Vagina (tissue), 2 donors: ENCODE results near the gene NEB. TPM values are rescaled to one million over a fixed set of nuclear protein-coding genes. Genes with fewer than 3 reads are reported as not detected.
"Not testable (repeated sequence)": the region's sequence is repeated elsewhere in the genome, so short reads cannot be mapped to it uniquely, and the experiment has no call there.

Source experiments
- DNase-seq, 2 donors: peaks; one replicate each; pipeline ENCODE4 v3.0.0-alpha.2; 2017; ENCODE audit errors: extremely low spot score in 2 of 2
- H3K27ac ChIP-seq: fragments of 200-600 bp; sonication (generic); one replicate; pipeline ENCODE4 v1.5.1; 2019
- H3K27me3 ChIP-seq: fragments of 200-600 bp; sonication (generic); one replicate; pipeline ENCODE4 v1.5.1; 2019
- H3K36me3 ChIP-seq, 2 donors: fragments of 200-600 bp; sonication (generic); one replicate each; pipeline ENCODE4 v1.5.1; 2017 to 2019
- H3K4me1 ChIP-seq: fragments of 200-600 bp; sonication (generic); one replicate; pipeline ENCODE4 v1.5.1; 2019
- H3K4me3 ChIP-seq, 2 donors: fragments of 200-600 bp; sonication (generic); 1 replicate in 1 of 2; 2 replicates in 1 of 2; pipeline ENCODE4 v1.5.1; 2016 to 2019
- H3K9me3 ChIP-seq: fragments of 200-600 bp; sonication (generic); one replicate; pipeline ENCODE4 v1.5.1; 2019
- POLR2A ChIP-seq, 2 donors: fragments of 450-650 bp; IDR thresholded peaks; one replicate each; pipeline ENCODE4 v1.6.1; 2017; ENCODE audit warnings: antibody characterized with exemption in 2 of 2, mild to moderate bottlenecking in 2 of 2, moderate library complexity in 2 of 2
- POLR2AphosphoS5 ChIP-seq, 2 donors: sonication (generic); formaldehyde crosslinking; IDR thresholded peaks; one replicate each; pipeline ENCODE4 v1.9.0; 2017; ENCODE audit warnings: antibody characterized with exemption in 2 of 2, mild to moderate bottlenecking in 2 of 2, low read depth in 1 of 2; ENCODE audit not compliant: insufficient read depth in 1 of 2
- intact Hi-C: fragments of 100-400 bp; cut with DNase I; formaldehyde crosslinking; loops from one replicate; pipeline ENCODE4 v1.15.1; 2023
- total RNA-seq: library from RNA; depleted of rRNA; stranded (reverse); fragments of >200 nt; gene quantifications from one replicate; pipeline ENCODE4 v1.2.3, GENCODE V29; 2016
- TF ChIP-seq, protein P1 (sequence below), 3 experiments: fragments of 450-650 bp in 2 of 3; fragments of 200-600 bp in 1 of 3; sonication (generic) in 1 of 3; IDR thresholded peaks; one replicate each; pipeline ENCODE4 v1.5.1; 2017 to 2019; ENCODE audit warnings: antibody characterized with exemption in 3 of 3, mild to moderate bottlenecking in 2 of 3, moderate library complexity in 2 of 3

Gene NEB
- total RNA-seq, 1 donor from 2014 or later = 0.98 TPM

DNA sequence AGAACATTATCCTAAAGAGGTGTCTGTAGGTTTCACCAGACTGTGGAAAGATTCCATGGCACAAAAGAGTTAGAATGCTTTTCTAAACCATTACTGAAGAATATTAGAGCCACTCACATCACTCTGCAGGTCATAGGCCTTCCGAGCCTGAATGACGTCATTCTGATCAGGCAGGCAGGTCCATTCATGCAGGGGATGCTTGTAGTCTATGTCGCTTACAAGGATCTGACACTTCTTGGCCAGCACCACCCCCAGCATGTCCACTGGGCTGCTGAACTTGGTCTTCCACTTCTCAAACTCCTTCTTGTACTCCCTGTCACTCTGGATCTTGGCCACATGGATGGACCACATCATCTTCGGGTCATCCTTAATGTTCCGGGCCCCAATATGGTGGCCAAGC lies 120.1 kb downstream of the NEB start:
- DNase-seq = no peak
- intact Hi-C loops = no loop called here
- no peak for TF ChIP-seq POLR2A (IDR thresholded peaks at IDR 0.05)
- TF ChIP-seq, protein P1, sequence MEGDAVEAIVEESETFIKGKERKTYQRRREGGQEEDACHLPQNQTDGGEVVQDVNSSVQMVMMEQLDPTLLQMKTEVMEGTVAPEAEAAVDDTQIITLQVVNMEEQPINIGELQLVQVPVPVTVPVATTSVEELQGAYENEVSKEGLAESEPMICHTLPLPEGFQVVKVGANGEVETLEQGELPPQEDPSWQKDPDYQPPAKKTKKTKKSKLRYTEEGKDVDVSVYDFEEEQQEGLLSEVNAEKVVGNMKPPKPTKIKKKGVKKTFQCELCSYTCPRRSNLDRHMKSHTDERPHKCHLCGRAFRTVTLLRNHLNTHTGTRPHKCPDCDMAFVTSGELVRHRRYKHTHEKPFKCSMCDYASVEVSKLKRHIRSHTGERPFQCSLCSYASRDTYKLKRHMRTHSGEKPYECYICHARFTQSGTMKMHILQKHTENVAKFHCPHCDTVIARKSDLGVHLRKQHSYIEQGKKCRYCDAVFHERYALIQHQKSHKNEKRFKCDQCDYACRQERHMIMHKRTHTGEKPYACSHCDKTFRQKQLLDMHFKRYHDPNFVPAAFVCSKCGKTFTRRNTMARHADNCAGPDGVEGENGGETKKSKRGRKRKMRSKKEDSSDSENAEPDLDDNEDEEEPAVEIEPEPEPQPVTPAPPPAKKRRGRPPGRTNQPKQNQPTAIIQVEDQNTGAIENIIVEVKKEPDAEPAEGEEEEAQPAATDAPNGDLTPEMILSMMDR (IDR thresholded peaks at IDR 0.05) = no peak
- TF ChIP-seq POLR2AphosphoS5 (IDR thresholded peaks at IDR 0.05; ENCODE audit: insufficient read depth in 1 of 2, low read depth in 1 of 2) = no peak

DNA sequence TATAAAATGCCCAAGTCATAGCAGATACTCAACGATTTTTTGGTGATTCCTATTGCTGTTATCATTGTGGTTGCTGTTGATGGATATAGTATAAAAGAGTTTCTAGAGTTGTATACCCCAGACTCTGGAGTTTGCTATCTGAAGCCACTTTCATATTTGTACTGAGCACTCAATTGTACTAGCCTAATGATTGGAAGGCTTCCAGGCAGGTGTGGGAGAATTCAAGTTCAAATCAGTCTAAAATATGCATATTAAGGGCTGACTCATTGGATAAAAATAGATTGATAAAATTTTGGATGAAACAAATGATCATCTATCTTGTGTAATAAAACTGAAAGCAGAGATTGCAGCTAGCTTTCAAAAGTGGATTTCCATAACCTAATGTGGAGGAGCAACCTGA lies 122.9 kb downstream of the NEB start:
- TF ChIP-seq, protein P1 (IDR thresholded peaks at IDR 0.05) = no peak
- TF ChIP-seq POLR2AphosphoS5 (IDR thresholded peaks at IDR 0.05; ENCODE audit: insufficient read depth in 1 of 2, low read depth in 1 of 2) (no peak), POLR2A (IDR thresholded peaks at IDR 0.05) (no peak)
- intact Hi-C loops = no loop called here
- H3K9me3 ChIP-seq = no peaks in the 10 kb centered on the region
- no peak overlapping the region for H3K4me3 ChIP-seq
- H3K36me3 ChIP-seq = no peaks in the 10 kb centered on the region
- no peak for DNase-seq
- H3K27ac ChIP-seq = no peak overlapping the region
- no peaks in the 10 kb centered on the region for H3K4me1 ChIP-seq
- no peaks in the 10 kb centered on the region for H3K27me3 ChIP-seq

More for the DNA sequence above, 120.1 kb downstream of the NEB start:
- H3K36me3 ChIP-seq = no peaks in the 10 kb centered on the region
- no peak overlapping the region for H3K4me3 ChIP-seq
- no peak overlapping the region for H3K27ac ChIP-seq
- no peaks in the 10 kb centered on the region for H3K27me3 ChIP-seq
- H3K4me1 ChIP-seq = peaks cover 4% of the 10 kb centered on the region
- no peaks in the 10 kb centered on the region for H3K9me3 ChIP-seq

DNA sequence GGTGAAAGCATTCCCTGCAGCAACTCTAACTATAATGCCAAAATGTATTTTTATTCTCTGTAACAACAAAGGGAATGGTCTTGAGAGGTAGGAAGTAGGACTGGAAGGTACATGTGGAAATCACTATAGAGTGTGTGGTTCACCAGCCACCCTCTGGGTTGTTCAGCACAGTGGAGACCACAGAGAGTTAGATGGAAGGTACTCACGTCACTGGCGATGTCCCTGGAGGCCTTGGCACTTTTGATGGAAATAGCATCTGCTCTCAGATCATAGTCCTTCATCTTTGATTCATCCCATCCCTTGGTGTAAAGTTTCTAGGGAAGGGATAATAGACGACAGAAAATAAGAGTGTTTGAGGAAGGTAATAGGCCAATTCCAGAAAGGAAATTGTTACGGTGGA lies 124.0 kb downstream of the NEB start:
- intact Hi-C loops = no loop called here
- H3K9me3 ChIP-seq = no peaks in the 10 kb centered on the region
- H3K27ac ChIP-seq = no peak overlapping the region
- H3K27me3 ChIP-seq = no peaks in the 10 kb centered on the region
- no peaks in the 10 kb centered on the region for H3K36me3 ChIP-seq
- DNase-seq = no peak
- TF ChIP-seq POLR2AphosphoS5 (IDR thresholded peaks at IDR 0.05; ENCODE audit: insufficient read depth in 1 of 2, low read depth in 1 of 2) = no peak
- no peak for TF ChIP-seq POLR2A (IDR thresholded peaks at IDR 0.05)
- TF ChIP-seq, protein P1 (IDR thresholded peaks at IDR 0.05) = no peak
- no peaks in the 10 kb centered on the region for H3K4me1 ChIP-seq
- no peak overlapping the region for H3K4me3 ChIP-seq

DNA sequence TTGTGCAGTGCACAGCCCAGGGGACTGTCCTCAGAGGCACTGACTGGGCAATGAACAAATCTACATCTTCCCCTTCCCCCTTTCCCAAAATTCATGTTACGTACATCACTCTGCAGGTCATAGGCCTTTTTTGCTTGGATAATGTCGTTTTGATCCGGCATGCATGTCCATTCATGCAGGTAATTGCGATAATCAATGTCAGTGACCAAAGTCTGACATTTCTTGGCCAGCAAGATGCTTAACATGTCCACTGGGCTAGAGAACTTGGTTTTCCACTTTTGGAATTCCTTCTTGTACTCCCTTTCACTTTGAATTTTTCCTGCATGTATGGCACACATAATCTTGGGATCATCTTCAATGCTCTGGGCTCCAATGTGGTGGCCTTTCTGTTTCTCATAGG lies 124.6 kb downstream of the NEB start:
- Histone ChIP-seq H3K9me3 (no peaks in the 10 kb centered on the region), H3K27ac (no peak overlapping the region), H3K4me3 (no peak overlapping the region), H3K4me1 (no peaks in the 10 kb centered on the region), H3K36me3 (no peaks in the 10 kb centered on the region), H3K27me3 (no peaks in the 10 kb centered on the region)
- intact Hi-C loops = no loop called here
- DNase-seq = no peak
- TF ChIP-seq, protein P1 (IDR thresholded peaks at IDR 0.05) = no peak
- no peak for TF ChIP-seq POLR2AphosphoS5 (IDR thresholded peaks at IDR 0.05; ENCODE audit: insufficient read depth in 1 of 2, low read depth in 1 of 2)
- no peak for TF ChIP-seq POLR2A (IDR thresholded peaks at IDR 0.05)

DNA sequence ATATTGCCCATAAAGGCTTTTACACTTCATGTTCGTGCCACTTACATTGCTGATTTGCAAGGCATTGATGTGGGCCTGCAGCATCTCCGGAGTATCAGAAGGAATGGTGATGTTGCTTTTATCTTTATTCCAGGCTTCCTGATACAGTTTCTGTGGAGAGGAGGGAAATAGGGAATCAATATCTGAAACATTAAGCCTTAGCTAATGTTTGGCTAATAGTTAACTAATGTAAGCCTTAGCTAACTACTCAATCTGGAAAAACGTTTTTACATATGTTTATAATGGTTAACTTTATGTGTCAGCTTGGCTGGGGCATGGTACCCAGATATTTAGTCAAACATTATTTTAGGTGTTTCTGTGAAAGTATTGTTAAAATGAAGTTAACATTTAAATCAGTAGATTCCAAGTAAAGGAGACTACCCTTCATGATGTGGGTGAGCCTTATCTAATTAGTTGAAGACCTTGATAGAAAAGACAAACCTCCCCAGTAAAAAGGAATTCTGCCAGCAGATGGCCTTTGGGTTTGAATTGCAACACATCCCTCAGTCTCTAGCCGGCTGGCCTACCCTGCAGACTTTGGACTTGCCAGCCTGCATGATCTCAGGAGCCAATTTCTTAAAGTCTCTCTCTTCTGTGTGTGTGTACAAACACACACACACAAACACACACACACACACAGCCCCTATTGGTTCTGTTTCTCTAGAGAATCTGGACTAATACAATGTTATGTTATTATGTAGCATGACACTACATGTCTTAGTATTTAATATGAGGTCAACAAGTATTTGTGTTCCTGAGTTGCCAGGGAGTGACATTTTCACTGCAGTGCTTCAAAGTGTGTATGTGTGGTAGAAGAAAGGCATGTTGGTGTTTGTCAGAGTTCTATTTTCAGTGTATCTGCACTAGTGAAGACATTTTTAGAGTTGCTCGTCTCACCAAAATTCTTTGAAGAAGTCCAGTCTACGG lies 126.5 kb downstream of the NEB start:
- H3K4me1 ChIP-seq, H3K27me3 ChIP-seq, intact Hi-C loops, H3K27ac ChIP-seq, H3K9me3 ChIP-seq, DNase-seq, H3K4me3 ChIP-seq, H3K36me3 ChIP-seq: not testable (repeated sequence)

DNA sequence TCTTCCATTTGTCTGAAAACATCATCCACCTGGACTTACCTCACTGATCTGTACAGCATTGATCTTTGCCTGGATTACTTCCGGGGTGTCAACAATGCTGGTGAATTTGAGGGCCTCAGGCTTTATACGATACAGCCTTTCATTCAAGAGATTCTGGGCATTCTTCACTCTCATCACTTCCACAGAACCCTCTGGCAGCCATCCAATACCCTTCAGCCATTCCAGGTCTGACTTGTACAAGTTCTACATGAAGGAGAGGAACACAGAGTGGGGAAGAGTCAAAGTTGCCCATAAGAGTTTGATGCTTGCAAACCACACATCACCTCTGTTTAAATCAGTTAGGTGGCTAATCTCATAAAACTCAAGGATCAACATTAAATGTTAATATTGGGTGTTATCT lies 130.7 kb downstream of the NEB start:
- H3K4me1 ChIP-seq, intact Hi-C loops, H3K4me3 ChIP-seq, H3K9me3 ChIP-seq, DNase-seq, H3K27ac ChIP-seq, H3K27me3 ChIP-seq, H3K36me3 ChIP-seq: not testable (repeated sequence)

DNA sequence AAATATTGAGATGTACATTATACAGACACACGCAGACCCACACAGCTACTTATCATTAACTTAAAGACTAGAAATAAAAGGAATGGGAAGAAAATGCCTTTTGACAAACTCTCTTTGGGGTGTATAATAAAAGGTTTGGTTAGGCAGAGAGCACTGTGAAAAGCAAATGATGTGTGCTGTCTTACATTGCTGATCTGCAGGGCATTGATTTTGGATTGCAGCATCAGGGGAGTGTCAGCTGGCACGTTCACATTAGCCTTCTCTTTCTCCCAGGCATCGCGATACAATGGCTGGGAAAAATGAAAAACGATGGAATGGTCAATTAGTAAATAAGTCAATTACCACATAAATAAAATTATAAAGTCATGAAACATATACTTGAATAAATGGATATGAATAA lies 131.9 kb downstream of the NEB start:
- intact Hi-C loops, DNase-seq, H3K4me3 ChIP-seq, H3K27ac ChIP-seq, H3K27me3 ChIP-seq, H3K4me1 ChIP-seq, H3K9me3 ChIP-seq, H3K36me3 ChIP-seq: not testable (repeated sequence)

DNA sequence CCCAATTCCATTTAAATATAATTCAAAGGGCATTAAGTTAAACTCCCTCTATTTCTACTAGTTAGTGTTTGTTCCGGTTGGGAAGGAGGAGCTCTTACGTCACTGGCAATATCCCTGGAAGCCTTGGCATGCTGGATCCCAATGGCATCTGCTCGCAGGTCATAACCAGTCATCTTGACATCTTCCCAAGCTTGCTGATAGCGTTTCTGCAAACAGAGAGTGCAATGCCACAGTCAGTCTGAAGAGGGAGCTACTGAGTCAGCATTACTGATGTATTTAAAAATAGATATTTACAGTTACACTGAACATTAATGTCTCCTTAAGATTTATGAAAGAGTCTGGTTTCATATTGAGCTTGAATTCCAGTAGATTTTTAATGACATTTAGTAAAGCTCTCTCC lies 132.5 kb downstream of the NEB start:
- H3K27me3 ChIP-seq, intact Hi-C loops, DNase-seq, H3K4me3 ChIP-seq, H3K27ac ChIP-seq, H3K36me3 ChIP-seq, H3K4me1 ChIP-seq, H3K9me3 ChIP-seq: not testable (repeated sequence)
